Cardiac fibroblast (primary cell): ENCODE results near the gene GTSE1.

Experiments used
- DNase-seq, 2 donors: peaks; one replicate each; pipeline versions ENCODE4 v3.0.0 to v3.0.0-alpha.2; 2010; ENCODE audit warnings: low read depth in 2 of 2
- H3K4me3 ChIP-seq, 2 donors: replicated peaks in 1 of 2; 1 replicate in 1 of 2; 2 replicates in 1 of 2; pipeline ENCODE4 v1.5.1; 2011; ENCODE audit warnings: low read depth in 2 of 2, low read length in 2 of 2, mild to moderate bottlenecking in 2 of 2, moderate library complexity in 1 of 2
- TF ChIP-seq, protein P1 (sequence below): IDR thresholded peaks from one replicate; pipeline ENCODE4 v1.5.1; 2011; ENCODE audit warnings: low read depth, mild to moderate bottlenecking, low read length, inconsistent platforms

Gene GTSE1

DNA sequence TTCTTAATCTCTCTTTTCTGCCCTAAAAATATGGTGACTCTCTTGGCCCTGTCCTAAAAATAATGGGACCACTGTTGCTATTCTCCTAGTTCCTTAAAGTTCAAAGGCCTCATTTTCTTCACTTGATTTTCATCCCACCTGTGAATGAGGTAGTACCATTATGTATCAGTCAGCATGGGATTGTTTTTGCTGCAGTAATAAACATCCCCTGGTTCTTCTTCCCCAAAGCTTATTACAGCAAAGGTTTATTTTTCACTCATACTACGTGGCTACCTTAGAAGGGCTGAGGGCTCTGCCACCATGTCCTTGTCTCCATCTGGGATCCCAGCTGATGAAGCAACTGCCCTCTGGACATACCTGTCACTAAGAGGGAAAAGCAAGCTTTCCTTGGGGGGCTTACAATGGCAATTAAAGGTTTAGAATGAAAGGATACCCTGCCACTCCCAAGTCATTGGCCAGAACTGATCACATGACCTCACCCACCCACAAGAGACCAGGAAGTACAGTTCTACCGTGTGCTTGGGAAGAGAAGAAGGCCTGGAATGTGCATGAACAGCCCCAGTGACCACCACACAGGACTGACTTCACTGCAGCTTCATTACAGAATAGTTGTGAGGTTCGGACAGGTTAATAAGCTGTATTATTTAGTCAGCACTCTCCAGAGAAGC lies 21.1 kb upstream of the GTSE1 start:
- TF ChIP-seq, protein P1, sequence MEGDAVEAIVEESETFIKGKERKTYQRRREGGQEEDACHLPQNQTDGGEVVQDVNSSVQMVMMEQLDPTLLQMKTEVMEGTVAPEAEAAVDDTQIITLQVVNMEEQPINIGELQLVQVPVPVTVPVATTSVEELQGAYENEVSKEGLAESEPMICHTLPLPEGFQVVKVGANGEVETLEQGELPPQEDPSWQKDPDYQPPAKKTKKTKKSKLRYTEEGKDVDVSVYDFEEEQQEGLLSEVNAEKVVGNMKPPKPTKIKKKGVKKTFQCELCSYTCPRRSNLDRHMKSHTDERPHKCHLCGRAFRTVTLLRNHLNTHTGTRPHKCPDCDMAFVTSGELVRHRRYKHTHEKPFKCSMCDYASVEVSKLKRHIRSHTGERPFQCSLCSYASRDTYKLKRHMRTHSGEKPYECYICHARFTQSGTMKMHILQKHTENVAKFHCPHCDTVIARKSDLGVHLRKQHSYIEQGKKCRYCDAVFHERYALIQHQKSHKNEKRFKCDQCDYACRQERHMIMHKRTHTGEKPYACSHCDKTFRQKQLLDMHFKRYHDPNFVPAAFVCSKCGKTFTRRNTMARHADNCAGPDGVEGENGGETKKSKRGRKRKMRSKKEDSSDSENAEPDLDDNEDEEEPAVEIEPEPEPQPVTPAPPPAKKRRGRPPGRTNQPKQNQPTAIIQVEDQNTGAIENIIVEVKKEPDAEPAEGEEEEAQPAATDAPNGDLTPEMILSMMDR, result no peak
- no peak overlapping the region for H3K4me3 ChIP-seq
- DNase-seq, result no peak

DNA sequence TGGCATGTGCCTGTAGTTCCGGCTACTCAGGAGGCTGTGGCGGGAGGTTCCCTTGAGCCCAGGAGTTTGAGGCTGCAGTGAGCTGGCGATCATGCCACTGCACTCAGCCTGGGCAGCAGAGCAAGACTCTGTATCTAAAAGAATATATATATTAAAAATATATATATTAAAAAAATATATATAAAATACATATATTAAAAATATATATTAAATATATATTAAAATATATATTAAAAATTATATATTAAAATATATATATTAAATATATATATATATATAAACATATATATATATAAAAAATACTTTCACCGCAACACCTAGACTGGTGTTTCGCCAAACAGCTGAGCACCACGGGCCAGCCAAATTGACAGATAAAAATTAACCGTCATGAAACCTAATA lies 20.1 kb upstream of the GTSE1 start:
- TF ChIP-seq, protein P1, result no peak
- H3K4me3 ChIP-seq, result no peak overlapping the region
- DNase-seq, result no peak

DNA sequence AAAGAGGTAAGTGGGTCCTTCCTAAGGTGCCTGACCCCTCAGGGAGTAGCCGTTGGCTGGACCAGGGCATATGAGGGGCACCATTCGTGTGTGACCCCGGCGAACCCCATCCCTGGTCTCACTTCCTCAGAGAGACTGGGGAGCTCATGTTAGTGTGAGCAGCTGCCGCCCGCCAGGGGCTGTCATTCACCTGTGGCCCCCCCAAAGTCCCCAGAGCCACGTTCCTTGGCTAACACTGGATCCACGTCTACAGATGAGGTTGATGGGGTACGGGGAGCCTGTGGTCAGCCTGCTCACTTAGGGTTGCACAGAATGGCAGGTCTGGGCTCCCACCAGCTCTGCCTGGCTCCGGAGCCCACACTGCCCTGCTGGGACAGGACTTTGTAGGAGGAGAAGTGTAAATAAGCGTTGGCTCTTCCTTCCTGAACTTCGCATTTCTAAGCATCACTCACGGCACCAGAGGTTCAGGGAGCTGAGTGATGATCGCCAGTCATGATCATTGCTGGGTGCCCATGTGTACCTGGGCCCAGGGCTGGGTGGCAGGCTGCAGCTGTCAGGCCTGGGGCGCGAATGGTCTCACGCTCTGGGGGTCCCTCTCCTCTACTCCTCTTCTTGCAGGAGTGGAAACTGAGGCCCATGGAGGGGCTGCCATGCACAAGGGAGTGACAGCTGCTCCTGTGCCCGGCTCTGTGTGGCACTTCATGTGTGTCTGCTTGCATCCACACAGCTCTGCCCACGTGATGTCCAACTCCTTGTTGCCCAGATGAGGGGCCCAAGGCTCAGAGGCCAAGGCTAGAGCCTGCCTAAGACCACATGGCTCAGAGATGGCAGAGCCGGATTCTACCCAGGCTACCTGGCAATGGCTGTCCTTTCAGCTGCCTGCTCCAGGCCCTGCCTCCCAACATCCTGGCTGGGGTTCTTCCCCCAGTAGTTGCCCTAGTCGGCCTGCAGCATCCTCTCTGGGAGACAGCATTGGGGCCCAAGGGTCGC lies 17.7 kb upstream of the GTSE1 start:
- no peak overlapping the region for H3K4me3 ChIP-seq
- DNase-seq, result no peak
- TF ChIP-seq, protein P1, result no peak

DNA sequence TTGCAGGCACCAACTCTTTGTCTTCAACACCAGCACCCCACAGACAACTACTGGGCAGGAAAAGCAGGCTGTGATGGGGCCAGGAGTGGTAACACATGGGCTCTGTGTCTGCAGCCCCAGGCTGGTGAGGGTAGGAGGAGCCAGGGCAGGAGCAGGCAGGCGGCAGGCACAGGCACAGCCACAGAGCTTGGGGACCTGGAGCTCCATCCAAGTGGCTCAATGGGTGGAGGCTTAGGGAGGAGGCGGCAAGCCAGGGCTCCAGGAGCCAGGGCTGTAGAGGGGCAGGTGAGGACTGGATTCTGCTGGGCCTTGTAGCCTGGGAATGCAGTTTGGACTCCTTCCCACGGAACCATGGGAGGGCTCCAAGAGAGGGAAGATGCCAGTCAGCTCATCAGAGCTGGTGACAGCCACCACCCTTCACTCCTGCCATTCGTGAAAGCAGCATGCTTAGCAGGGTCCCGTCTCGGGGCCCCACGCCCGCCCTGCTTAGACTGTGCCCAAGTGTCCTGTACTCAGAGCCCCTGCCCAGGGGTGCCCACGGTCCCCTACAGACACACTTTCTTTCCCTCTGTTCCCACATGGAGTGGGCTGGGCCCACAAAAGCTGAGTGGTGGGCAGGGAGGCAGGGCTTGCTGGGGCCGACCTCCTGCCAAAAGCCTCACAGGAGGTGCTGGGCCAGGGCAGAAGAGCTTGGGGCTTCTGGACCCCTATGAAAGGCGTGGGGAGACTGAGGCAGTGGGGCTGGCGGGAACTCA lies 16.4 kb upstream of the GTSE1 start:
- TF ChIP-seq, protein P1, result no peak
- no peak overlapping the region for H3K4me3 ChIP-seq
- no peak for DNase-seq

DNA sequence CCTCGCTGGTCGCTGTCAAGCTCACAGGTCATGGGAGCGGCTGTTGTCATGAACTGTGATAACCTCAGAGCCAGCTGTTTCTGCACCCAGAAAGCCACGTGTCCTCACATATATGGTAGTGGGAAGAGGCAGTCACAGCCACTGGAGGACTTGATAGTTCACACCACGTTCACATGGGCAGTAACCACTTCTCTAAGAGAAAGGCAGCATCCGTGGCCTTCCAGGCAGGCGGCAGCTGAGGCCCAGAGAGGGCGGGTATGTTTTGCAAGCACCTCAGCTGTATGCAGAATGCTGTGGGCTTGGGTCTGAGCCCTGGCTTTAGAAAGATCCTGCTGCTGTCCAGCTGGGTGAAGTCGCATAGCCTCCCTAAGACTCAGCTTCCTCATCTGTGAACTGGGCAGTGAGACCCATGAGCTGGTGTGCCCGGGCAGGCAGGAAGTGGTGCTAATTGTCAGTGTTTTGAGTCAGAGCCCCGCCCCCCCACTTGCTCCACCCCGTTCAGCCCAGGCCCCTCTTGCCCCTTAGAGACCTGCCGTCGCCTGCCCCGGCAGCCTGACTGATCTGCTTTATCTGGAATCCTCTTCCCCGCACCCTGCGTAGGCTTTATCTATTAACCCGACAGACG lies 15.6 kb upstream of the GTSE1 start:
- DNase-seq, result no peak
- H3K4me3 ChIP-seq, result no peak overlapping the region
- TF ChIP-seq, protein P1, result no peak

DNA sequence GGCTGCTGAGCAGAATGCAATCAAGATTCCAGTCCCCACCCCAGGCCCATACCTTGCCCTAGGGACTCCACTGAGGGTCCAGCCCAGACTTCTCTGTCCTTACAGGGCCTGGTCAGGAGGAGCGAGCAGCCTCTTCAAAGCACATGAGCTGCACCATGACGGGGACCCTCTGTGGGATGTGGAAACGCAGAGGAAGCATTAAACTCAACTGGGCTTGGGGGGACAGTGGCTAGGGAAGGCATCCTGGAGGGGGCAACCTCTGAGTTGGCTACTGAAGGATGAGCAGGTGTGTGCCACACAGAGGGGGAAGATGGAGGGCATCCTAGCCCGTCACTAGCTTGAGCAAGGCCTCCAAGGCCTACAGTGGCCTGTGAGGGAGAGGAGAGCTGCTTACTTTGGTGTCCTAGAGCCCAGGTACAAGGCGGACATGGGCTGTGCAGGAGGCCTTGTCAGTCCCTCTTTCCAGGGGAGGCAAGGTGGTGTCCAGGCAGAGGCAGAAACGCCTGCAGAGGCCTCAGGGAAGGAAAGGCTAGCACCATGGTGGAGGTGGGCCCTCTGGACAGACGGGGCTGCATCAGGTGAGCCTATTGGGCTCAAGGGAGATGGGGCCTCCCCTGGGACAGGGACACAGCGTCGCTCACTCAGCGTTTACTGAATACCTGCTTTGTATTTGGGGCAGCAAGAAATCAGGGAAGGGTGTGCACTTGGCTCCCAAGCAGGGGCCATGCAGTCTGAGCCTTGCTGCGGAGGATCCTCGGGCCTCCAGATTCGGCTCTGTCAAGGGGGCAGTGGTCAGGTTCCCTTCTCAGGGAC lies 14.6 kb upstream of the GTSE1 start:
- no peak for DNase-seq
- TF ChIP-seq, protein P1, result no peak
- no peak overlapping the region for H3K4me3 ChIP-seq
